Measurements from ENCODE around the gene SATB2. TPM values are rescaled to one million over a fixed set of nuclear protein-coding genes. Genes with fewer than 3 reads are reported as not detected.
A peak's percentile ranks its signal among the peaks of the same experiment; 100 is the strongest.

The SATB2 gene
- polyA plus RNA-seq, 1 of the 3 experiments (the other 2 are of a cell fraction), result 0.13 TPM

DNA sequence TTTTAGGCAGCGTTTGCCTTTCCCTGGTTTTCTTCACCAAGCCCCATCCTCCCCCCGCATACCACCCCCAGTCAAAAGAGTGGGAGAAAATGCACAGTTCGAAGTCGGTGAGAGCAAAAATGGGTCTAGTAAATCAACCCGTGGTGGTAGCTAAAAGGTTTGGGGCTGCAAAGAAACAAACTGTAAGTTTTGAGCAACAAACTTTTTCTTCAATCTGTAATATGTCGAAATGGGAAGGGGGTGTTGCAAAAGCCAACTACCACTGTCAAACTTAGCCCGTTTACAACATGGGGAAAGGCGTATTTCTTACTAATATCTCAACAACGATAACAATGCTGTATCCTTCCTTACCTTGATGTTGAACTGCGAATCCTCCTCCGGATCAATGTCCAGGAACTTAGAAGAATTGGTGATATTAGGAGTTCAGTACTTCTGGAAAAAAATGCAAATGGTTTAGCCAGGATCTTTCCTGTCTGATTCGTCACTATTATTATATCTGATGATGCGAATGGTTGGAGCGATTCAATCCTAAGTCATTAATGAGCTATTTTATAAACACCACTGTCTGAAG is 2.4 kb upstream of the SATB2 start:
- peaks cover 8% of the 10 kb centered on the region for H3F3A ChIP-seq (replicated peaks; ENCODE audit: insufficient read depth)
- H3K9me2 ChIP-seq, result no peaks in the 10 kb centered on the region
- H3K9ac ChIP-seq, result no peak overlapping the region
- no peaks in the 10 kb centered on the region for H3K36me3 ChIP-seq (replicated peaks in 1 of 2; ENCODE audit: control insufficient read depth in 1 of 2, insufficient read depth in 2 of 2, low read length in 1 of 2)
- no peaks in the 10 kb centered on the region for H3K9me3 ChIP-seq
- no peak overlapping the region for H3K27ac ChIP-seq (ENCODE audit: low read depth in 2 of 2, low read length in 1 of 2)
- H3K79me2 ChIP-seq (ENCODE audit: insufficient read depth), result no peaks in the 10 kb centered on the region
- POLR2A ChIA-PET, result no interaction called here
- H2AFZ ChIP-seq (ENCODE audit: low read depth), result peak overlapping the region; percentile 94
- WGBS (ENCODE audit: low lambda C conversion rate), result under 1% methylated on average over 14 of the region's 14 CpGs
- H3K4me1 ChIP-seq (ENCODE audit: control insufficient read depth in 1 of 2, insufficient read depth in 2 of 2, low read depth in 1 of 2, low read length in 1 of 2), result peaks cover 0 to 12% of the 10 kb centered on the region in 2 experiments; a peak in 1 of 4 replicates
- H3K4me3 ChIP-seq (ENCODE audit: low read depth in 2 of 2, low read length in 1 of 2), result peak overlapping the region; percentile 65 to 87
- no peaks in the 10 kb centered on the region for H4K20me1 ChIP-seq (ENCODE audit: insufficient read depth)
- peaks cover 87% of the 10 kb centered on the region for H3K27me3 ChIP-seq (ENCODE audit: insufficient read depth)
- TF ChIP-seq, protein P1, sequence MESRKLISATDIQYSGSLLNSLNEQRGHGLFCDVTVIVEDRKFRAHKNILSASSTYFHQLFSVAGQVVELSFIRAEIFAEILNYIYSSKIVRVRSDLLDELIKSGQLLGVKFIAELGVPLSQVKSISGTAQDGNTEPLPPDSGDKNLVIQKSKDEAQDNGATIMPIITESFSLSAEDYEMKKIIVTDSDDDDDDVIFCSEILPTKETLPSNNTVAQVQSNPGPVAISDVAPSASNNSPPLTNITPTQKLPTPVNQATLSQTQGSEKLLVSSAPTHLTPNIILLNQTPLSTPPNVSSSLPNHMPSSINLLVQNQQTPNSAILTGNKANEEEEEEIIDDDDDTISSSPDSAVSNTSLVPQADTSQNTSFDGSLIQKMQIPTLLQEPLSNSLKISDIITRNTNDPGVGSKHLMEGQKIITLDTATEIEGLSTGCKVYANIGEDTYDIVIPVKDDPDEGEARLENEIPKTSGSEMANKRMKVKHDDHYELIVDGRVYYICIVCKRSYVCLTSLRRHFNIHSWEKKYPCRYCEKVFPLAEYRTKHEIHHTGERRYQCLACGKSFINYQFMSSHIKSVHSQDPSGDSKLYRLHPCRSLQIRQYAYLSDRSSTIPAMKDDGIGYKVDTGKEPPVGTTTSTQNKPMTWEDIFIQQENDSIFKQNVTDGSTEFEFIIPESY (IDR thresholded peaks at IDR 0.05; ENCODE audit: borderline replicate concordance, low read depth), result no peak
- TF ChIP-seq MXI1 (IDR thresholded peaks at IDR 0.05; ENCODE audit: low read depth, low read length) (no peak), MAX (IDR thresholded peaks at IDR 0.05; ENCODE audit: low read depth) (no peak), CHD2 (IDR thresholded peaks at IDR 0.05; ENCODE audit: low read length, partially characterized antibody) (no peak), FOSL2 (IDR thresholded peaks at IDR 0.05; ENCODE audit: borderline replicate concordance, low read depth) (no peak), NFIC (IDR thresholded peaks at IDR 0.05; ENCODE audit: borderline replicate concordance) (no peak), JUND (IDR thresholded peaks at IDR 0.05) (no peak)
- peak overlapping the region; percentile 93 for H3K4me2 ChIP-seq
- no peak for DNase-seq
- CTCF ChIA-PET, result no interaction called here

GRCh38 chr2:199459286-199460100 is 1.8 kb upstream of the SATB2 start:
- Histone ChIP-seq H3K36me3 (replicated peaks in 1 of 2; ENCODE audit: control insufficient read depth in 1 of 2, insufficient read depth in 2 of 2, low read length in 1 of 2) (no peaks in the 10 kb centered on the region), H3F3A (replicated peaks; ENCODE audit: insufficient read depth) (peaks cover 8% of the 10 kb centered on the region), H3K4me2 (peak overlapping the region; percentile 93), H3K27me3 (ENCODE audit: insufficient read depth) (peaks cover 85% of the 10 kb centered on the region), H3K27ac (ENCODE audit: low read depth in 2 of 2, low read length in 1 of 2) (no peak overlapping the region), H3K79me2 (ENCODE audit: insufficient read depth) (no peaks in the 10 kb centered on the region), H3K4me1 (ENCODE audit: control insufficient read depth in 1 of 2, insufficient read depth in 2 of 2, low read depth in 1 of 2, low read length in 1 of 2) (peaks cover 0 to 12% of the 10 kb centered on the region in 2 experiments; a peak in 1 of 4 replicates), H3K4me3 (ENCODE audit: low read depth in 2 of 2, low read length in 1 of 2) (peak overlapping the region; percentile 65 to 87), H4K20me1 (ENCODE audit: insufficient read depth) (no peaks in the 10 kb centered on the region), H3K9me3 (no peaks in the 10 kb centered on the region), H3K9ac (peak overlapping the region; percentile 43; the same call in 1 of the 2 replicates), H2AFZ (ENCODE audit: low read depth) (peak overlapping the region; percentile 94), H3K9me2 (no peaks in the 10 kb centered on the region)
- POLR2A ChIA-PET, result no interaction called here
- CTCF ChIA-PET, result interaction anchor here (1.2 kb wide), 1 partner anchor 11 kb away, joined by 3 read pairs; no protein-coding TSS in a partner anchor
- TF ChIP-seq GABPA (IDR thresholded peaks at IDR 0.05; ENCODE audit: low read depth) (no peak), NRF1 (IDR thresholded peaks at IDR 0.05; ENCODE audit: low read depth, low read length) (no peak), GATA2 (CRISPR knock-in tag; IDR thresholded peaks at IDR 0.05) (no peak), EP300 (IDR thresholded peaks at IDR 0.05; ENCODE audit: borderline replicate concordance in 1 of 2, low read depth in 1 of 2, low read length in 1 of 2) (no peak), YY1 (IDR thresholded peaks at IDR 0.05; ENCODE audit: low read depth) (peak; percentile 58; the same call in 1 of the 2 replicates), MAX (IDR thresholded peaks at IDR 0.05; ENCODE audit: low read depth) (peak; percentile 90), FOXJ3 (CRISPR knock-in tag; IDR thresholded peaks at IDR 0.05) (no peak), JUND (IDR thresholded peaks at IDR 0.05) (no peak), ELF1 (IDR thresholded peaks at IDR 0.05) (peak; percentile 41), RCOR1 (IDR thresholded peaks at IDR 0.05; ENCODE audit: low read length) (no peak)
- TF ChIP-seq, protein P1 (IDR thresholded peaks at IDR 0.05; ENCODE audit: borderline replicate concordance, low read depth), result peak; percentile 83; the same call in 1 of the 2 replicates
- TF ChIP-seq, protein P2, sequence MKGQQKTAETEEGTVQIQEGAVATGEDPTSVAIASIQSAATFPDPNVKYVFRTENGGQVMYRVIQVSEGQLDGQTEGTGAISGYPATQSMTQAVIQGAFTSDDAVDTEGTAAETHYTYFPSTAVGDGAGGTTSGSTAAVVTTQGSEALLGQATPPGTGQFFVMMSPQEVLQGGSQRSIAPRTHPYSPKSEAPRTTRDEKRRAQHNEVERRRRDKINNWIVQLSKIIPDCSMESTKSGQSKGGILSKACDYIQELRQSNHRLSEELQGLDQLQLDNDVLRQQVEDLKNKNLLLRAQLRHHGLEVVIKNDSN (IDR thresholded peaks at IDR 0.05; ENCODE audit: borderline replicate concordance, low read depth), result peak; percentile 73
- TF ChIP-seq, protein P3, sequence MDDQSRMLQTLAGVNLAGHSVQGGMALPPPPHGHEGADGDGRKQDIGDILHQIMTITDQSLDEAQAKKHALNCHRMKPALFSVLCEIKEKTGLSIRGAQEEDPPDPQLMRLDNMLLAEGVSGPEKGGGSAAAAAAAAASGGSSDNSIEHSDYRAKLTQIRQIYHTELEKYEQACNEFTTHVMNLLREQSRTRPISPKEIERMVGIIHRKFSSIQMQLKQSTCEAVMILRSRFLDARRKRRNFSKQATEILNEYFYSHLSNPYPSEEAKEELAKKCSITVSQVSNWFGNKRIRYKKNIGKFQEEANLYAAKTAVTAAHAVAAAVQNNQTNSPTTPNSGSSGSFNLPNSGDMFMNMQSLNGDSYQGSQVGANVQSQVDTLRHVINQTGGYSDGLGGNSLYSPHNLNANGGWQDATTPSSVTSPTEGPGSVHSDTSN (IDR thresholded peaks at IDR 0.05), result peak; percentile 12; the same call in 1 of the 2 replicates
- TF ChIP-seq, protein P4, sequence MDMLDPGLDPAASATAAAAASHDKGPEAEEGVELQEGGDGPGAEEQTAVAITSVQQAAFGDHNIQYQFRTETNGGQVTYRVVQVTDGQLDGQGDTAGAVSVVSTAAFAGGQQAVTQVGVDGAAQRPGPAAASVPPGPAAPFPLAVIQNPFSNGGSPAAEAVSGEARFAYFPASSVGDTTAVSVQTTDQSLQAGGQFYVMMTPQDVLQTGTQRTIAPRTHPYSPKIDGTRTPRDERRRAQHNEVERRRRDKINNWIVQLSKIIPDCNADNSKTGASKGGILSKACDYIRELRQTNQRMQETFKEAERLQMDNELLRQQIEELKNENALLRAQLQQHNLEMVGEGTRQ (IDR thresholded peaks at IDR 0.05; ENCODE audit: borderline replicate concordance, low read depth, low read length), result no peak
- peak; percentile 83 for DNase-seq
- 2% methylated on average over 38 of the region's 70 CpGs for WGBS (ENCODE audit: low lambda C conversion rate)
